ENCODE results near the gene ABCA4. TPM values are rescaled to one million over a fixed set of nuclear protein-coding genes. Genes with fewer than 3 reads are reported as not detected.

ABCA4 gene
- total RNA-seq, 1 experiment from 2014 or later: 0.22 TPM

DNA sequence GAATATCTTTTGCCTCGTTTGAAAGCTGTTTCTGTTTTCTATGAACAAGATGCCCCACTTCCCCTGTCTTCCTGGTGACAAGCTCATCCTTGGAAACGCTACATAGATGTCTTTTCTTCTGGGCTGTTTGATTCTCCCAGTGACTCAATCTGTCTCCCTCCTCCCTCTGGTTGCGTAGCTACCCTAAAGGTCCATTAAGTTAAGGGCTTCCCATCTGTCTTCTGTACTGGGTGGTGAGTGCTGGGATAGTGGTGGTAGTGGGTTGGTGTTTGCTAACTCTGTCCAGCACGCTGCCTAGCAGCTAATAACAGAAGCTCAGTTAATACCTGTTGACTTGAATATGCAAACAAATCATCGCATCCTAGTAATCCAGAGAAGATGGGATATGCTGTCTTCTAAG, 161.5 kb downstream of the ABCA4 start:
- Histone ChIP-seq H2AFZ (ENCODE audit: low read depth, low read length, poor library complexity, severe bottlenecking) (no peak overlapping the region), H3K4me3 (replicated peaks in 1 of 2; ENCODE audit: low read depth in 1 of 2, low read length in 2 of 2) (no peak overlapping the region), H3K4me1 (ENCODE audit: control insufficient read depth in 1 of 2, insufficient read depth in 2 of 2, low read length in 2 of 2) (no peaks in the 10 kb centered on the region), H3K27me3 (ENCODE audit: insufficient read depth, low read length) (no peaks in the 10 kb centered on the region), H3K9me3 (ENCODE audit: control insufficient read depth in 1 of 2, insufficient read depth in 1 of 2, low read depth in 1 of 2, low read length in 2 of 2) (peaks cover 0 to 8% of the 10 kb centered on the region in 2 experiments; a peak in 1 of 4 replicates), H4K20me1 (ENCODE audit: insufficient read depth) (no peaks in the 10 kb centered on the region), H3K79me2 (ENCODE audit: insufficient read depth, low read length) (no peaks in the 10 kb centered on the region), H3K36me3 (ENCODE audit: control insufficient read depth in 1 of 2, insufficient read depth in 2 of 2, low read length in 2 of 2) (no peaks in the 10 kb centered on the region), H3K9me2 (ENCODE audit: insufficient read depth) (no peaks in the 10 kb centered on the region), H3K9ac (ENCODE audit: low read length) (no peak overlapping the region), H3K27ac (ENCODE audit: low read depth, low read length) (no peak overlapping the region), H3K4me2 (ENCODE audit: low read length) (no peak overlapping the region)
- intact Hi-C loops (cut with micrococcal nuclease): no loop called here
- ATAC-seq (no peak), DNase-seq (ENCODE audit: low read depth, low spot score) (no peak)
- RAD21 ChIA-PET (ENCODE audit: low non-redundant PET in 1 of 2, low total read pairs in 2 of 2, uncharacterized antibody in 2 of 2, unreplicated experiment in 2 of 2): no interaction called here
- POLR2A ChIA-PET: no interaction called here
- TF ChIP-seq FOSL1 (IDR thresholded peaks at IDR 0.05; ENCODE audit: low read depth) (no peak), SP1 (IDR thresholded peaks at IDR 0.05; ENCODE audit: low read depth) (no peak), POLR2A (IDR thresholded peaks at IDR 0.05; ENCODE audit: borderline replicate concordance, extremely low read depth, insufficient read depth, insufficient read length) (no peak), ZBTB33 (IDR thresholded peaks at IDR 0.05; ENCODE audit: extremely low read depth, insufficient replicate concordance, low read length) (no peak), REST (IDR thresholded peaks at IDR 0.05; ENCODE audit: low read depth) (no peak), SRF (IDR thresholded peaks at IDR 0.05; ENCODE audit: low read depth) (no peak), CBX3 (IDR thresholded peaks at IDR 0.05; ENCODE audit: low read depth) (no peak)
- no TSS peak for BruUV-seq (replicated peaks)
- CTCF ChIA-PET: no interaction called here
